Neutrophil (primary cell): ENCODE results near the gene AKT1S1.
"Not testable (repeated sequence)": the region's sequence is repeated elsewhere in the genome, so short reads cannot be mapped to it uniquely, and the experiment has no call there.

Experiments used
- H3K27ac ChIP-seq: fragments of 200-600 bp; sonication (generic); 2 replicates; pipeline ENCODE4 v1.5.1; 2016; ENCODE audit warnings: mild to moderate bottlenecking, moderate library complexity
- H3K27me3 ChIP-seq: fragments of 200-600 bp; sonication (generic); 2 replicates; pipeline ENCODE4 v1.6.0; 2016; ENCODE audit warnings: mild to moderate bottlenecking
- H3K36me3 ChIP-seq: fragments of 200-600 bp; sonication (generic); 2 replicates; pipeline ENCODE4 v1.5.1; 2017
- H3K4me1 ChIP-seq, 2 experiments: fragments of 200-600 bp in 1 of 2; sonication (generic) in 1 of 2; 1 replicate in 1 of 2; 2 replicates in 1 of 2; pipeline versions ENCODE4 v1.5.1 to v1.6.1; 2013 to 2016; ENCODE audit warnings: low read depth in 1 of 2, low read length in 1 of 2, mild to moderate bottlenecking in 1 of 2, moderate library complexity in 1 of 2; ENCODE audit not compliant: control insufficient read depth in 1 of 2, insufficient read depth in 1 of 2
- H3K4me3 ChIP-seq, 2 experiments: fragments of 200-600 bp in 1 of 2; sonication (generic) in 1 of 2; 1 replicate in 1 of 2; 2 replicates in 1 of 2; pipeline ENCODE4 v1.5.1; 2013 to 2016; ENCODE audit warnings: low read depth in 1 of 2, low read length in 1 of 2, mild to moderate bottlenecking in 1 of 2, moderate library complexity in 1 of 2
- H3K9me3 ChIP-seq: fragments of 200-600 bp; sonication (generic); 2 replicates; pipeline ENCODE4 v1.5.1; 2016
- TF ChIP-seq, protein P1 (sequence below): fragments of 200-600 bp; sonication (generic); IDR thresholded peaks from 2 replicates; pipeline ENCODE4 v1.5.1; 2016; ENCODE audit warnings: antibody characterized with exemption

The AKT1S1 gene

DNA sequence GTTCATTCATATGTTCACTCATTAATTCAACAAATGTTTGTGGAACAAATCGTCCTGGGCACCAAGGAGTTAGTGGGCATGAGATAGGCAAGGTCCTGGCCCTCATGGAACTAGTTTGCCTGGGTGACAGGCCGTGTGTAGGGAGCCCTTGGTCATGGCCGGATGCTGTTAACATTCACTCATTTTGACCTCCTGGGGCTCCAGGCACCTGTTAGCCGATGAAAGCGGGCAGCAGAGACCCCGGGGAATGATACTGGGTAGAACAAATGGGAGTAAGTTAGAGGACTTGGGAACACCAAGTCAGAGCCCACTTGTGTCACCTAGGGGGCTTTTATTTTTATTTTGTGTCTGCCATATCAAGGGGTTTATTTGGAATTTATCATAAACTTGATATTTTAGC, 52.5 kb downstream of the AKT1S1 start:
- Histone ChIP-seq H3K4me1 (peaks cover 0 to 6% of the 10 kb centered on the region in 2 experiments), H3K27me3 (no peaks in the 10 kb centered on the region), H3K4me3 (no peak overlapping the region), H3K9me3 (no peaks in the 10 kb centered on the region), H3K27ac (no peak overlapping the region), H3K36me3 (peaks cover 62% of the 10 kb centered on the region)
- TF ChIP-seq, protein P1, sequence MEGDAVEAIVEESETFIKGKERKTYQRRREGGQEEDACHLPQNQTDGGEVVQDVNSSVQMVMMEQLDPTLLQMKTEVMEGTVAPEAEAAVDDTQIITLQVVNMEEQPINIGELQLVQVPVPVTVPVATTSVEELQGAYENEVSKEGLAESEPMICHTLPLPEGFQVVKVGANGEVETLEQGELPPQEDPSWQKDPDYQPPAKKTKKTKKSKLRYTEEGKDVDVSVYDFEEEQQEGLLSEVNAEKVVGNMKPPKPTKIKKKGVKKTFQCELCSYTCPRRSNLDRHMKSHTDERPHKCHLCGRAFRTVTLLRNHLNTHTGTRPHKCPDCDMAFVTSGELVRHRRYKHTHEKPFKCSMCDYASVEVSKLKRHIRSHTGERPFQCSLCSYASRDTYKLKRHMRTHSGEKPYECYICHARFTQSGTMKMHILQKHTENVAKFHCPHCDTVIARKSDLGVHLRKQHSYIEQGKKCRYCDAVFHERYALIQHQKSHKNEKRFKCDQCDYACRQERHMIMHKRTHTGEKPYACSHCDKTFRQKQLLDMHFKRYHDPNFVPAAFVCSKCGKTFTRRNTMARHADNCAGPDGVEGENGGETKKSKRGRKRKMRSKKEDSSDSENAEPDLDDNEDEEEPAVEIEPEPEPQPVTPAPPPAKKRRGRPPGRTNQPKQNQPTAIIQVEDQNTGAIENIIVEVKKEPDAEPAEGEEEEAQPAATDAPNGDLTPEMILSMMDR, result no peak

DNA sequence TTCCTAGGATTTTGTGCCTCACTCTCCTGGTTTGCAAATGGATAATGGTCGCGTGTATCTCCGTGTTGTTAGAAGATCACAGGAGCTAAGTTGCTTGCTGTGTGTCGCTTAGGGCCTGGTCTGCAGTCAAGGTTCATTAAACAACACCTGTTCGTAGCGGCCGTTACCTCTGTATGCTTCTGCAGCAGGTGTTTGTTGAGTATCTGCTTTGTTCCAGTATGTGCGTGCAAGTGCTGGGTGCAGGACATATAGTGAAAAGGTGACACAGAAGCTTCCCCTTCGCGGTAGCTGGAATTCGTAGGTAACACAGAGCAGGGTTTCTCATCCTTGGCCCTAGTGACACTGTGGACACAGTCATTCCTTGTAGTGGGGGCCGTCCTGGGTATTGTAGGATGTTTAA, 53.7 kb downstream of the AKT1S1 start:
- H3K27me3 ChIP-seq, result no peaks in the 10 kb centered on the region
- H3K27ac ChIP-seq, result no peak overlapping the region
- no peaks in the 10 kb centered on the region for H3K9me3 ChIP-seq
- TF ChIP-seq, protein P1, result no peak
- peaks cover 50% of the 10 kb centered on the region for H3K36me3 ChIP-seq
- peaks cover 7 to 18% of the 10 kb centered on the region in 2 experiments for H3K4me1 ChIP-seq
- no peak overlapping the region for H3K4me3 ChIP-seq

DNA sequence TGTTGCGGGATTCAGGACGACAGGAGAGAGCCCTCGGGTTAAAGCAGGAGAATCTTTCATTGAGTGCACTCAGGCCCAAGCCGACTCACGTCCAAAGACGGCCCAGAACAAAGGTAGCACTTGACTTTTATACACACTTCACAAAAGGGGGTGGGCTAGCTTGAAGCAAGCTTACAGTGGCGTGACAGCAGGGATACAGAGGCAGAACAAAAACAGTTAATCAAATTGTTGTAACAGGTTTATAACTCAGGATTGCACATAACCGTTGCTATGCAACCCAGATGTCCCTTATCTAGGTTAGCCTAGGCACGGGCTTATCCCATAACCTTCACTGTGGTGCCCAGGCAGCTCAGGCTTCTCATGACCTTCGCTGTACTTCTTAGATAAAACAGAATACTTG, 57.0 kb downstream of the AKT1S1 start:
- Histone ChIP-seq H3K27me3 (no peaks in the 10 kb centered on the region), H3K36me3 (peaks cover 28% of the 10 kb centered on the region), H3K27ac (no peak overlapping the region), H3K4me3 (no peak overlapping the region), H3K9me3 (no peaks in the 10 kb centered on the region), H3K4me1 (peaks cover 17 to 29% of the 10 kb centered on the region in 2 experiments)
- TF ChIP-seq, protein P1, result no peak

DNA sequence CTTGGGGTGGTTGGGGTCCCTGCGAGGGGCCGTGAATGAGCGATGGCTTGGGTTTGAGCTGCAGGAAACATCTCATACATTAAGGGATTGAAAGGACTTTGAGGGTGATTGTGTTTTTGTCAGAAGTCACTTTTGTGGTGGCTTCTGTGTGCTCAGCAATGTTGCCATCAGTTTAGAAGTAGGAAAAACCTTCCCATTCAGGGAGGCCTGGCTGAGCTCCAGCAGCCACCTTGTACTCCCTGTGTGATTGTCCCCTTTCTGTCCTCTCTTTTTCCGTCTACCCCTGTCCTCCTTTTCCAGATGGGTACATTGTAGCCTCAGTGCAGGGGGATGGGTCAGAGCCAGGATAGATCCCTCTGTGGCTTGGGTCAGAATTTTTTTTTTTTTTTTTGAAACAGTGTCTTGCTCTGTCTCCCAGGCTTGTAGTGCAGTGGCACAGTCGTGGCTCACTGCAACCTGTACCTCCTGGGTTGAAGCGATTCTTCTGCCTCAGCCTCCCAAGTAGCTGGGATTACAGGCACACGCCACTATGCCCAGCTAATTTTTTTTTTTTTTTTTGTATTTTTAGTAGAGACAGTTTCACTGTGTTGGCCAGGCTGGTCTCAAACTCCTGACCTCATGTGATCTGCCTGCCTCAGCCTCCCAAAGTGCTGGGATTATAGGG, 57.6 kb downstream of the AKT1S1 start:
- H3K27me3 ChIP-seq, H3K9me3 ChIP-seq: not testable (repeated sequence)
- Histone ChIP-seq H3K36me3 (peaks cover 28% of the 10 kb centered on the region), H3K27ac (peak overlapping the region; percentile 93), H3K4me1 (peaks cover 17 to 29% of the 10 kb centered on the region in 2 experiments), H3K4me3 (peak overlapping the region; percentile 80 to 100)
